Measurements from ENCODE around the gene MPO. TPM values are rescaled to one million over a fixed set of nuclear protein-coding genes. Genes with fewer than 3 reads are reported as not detected.

Gene MPO
- total and polyA plus RNA-seq, 2 of the 4 experiments (the other 2 are of a cell fraction), result not detected

GRCh38 chr17:58324409-58325288, 43.9 kb upstream of the MPO start:
- ATAC-seq (ENCODE audit: low read depth) (peak; percentile 87), DNase-seq (peak; percentile 18)
- Histone ChIP-seq H2BK5ac (ENCODE audit: low read depth, low read length, poor library complexity, severe bottlenecking) (no peak overlapping the region), H3K4ac (ENCODE audit: low read depth, low read length) (peak overlapping the region; percentile 81), H4K5ac (ENCODE audit: low read depth, low read length) (peak overlapping the region; percentile 93), H3K79me1 (ENCODE audit: low read depth in 1 of 2, low read length in 2 of 2) (no peaks in the 10 kb centered on the region), H2AFZ (replicated peaks; ENCODE audit: low read length, poor library complexity) (peak overlapping the region; percentile 91), H3K4me2 (ENCODE audit: low read depth, low read length) (peak overlapping the region; percentile 96), H3K9me3 (ENCODE audit: control insufficient read depth, insufficient read depth, low read length) (no peaks in the 10 kb centered on the region), H3K4me1 (ENCODE audit: control insufficient read depth, insufficient read depth, low read length) (peaks cover 8% of the 10 kb centered on the region), H4K20me1 (ENCODE audit: insufficient read depth, low read length) (no peaks in the 10 kb centered on the region), H3K23ac (ENCODE audit: low read depth, low read length) (0 out of 2 replicates have a peak overlapping the region, but pooled peaks have one; percentile 44), H3K36me3 (ENCODE audit: control insufficient read depth, insufficient read depth, low read length) (peaks cover 3% of the 10 kb centered on the region; the same call in 1 of the 2 replicates), H3K27ac (ENCODE audit: insufficient read depth, low read length) (peak overlapping the region; percentile 31), H4K8ac (ENCODE audit: low read depth in 2 of 2, low read length in 2 of 2) (peak overlapping the region; percentile 86 to 88), H3K4me3 (ENCODE audit: insufficient read depth, low read depth, low read length) (peak overlapping the region; percentile 62), H3K18ac (ENCODE audit: low read depth, low read length) (peak overlapping the region; percentile 76; the same call in 1 of the 2 replicates), H4K91ac (ENCODE audit: insufficient read depth, low read depth, low read length) (peak overlapping the region; percentile 81), H2BK15ac (ENCODE audit: low read depth, low read length) (peak overlapping the region; percentile 27; the same call in 1 of the 3 replicates), H3K9ac (ENCODE audit: low read depth, low read length) (peak overlapping the region; percentile 79), H2BK20ac (ENCODE audit: low read depth, low read length) (no peak overlapping the region), H3K14ac (replicated peaks; ENCODE audit: low read depth, low read length) (peak overlapping the region; percentile 89), H3K56ac (ENCODE audit: extremely low read depth, insufficient read depth, low read length) (no peak overlapping the region), H2AK9ac (replicated peaks; ENCODE audit: low read depth, low read length, poor library complexity) (peak overlapping the region; percentile 31), H3K9me1 (ENCODE audit: insufficient read depth, low read length) (0 out of 2 replicates have a peak, but pooled peaks cover 2% of the 10 kb centered on the region), H2BK120ac (ENCODE audit: low read depth, low read length) (peak overlapping the region; percentile 64), H3K27me3 (ENCODE audit: control insufficient read depth, insufficient read depth, low read length) (peaks cover 5% of the 10 kb centered on the region; the same call in 1 of the 2 replicates), H2AK5ac (ENCODE audit: low read depth, low read length) (no peak overlapping the region; the same call in 1 of the 2 replicates)
- BruUV-seq (replicated peaks), result no TSS peak
- intact Hi-C loops (cut with micrococcal nuclease), result loop anchor here (2.0 kb wide), 1 partner anchor 28 kb away; the partner anchor contains the start of gene SUPT4H1
- 13% methylated on average over 14 of the region's 66 CpGs; no CpG with 5 or more reads in 1 of the 2 experiments for WGBS, 2 experiments (ENCODE audit: extremely low coverage in 2 of 2, insufficient read length in 1 of 2)
- in situ Hi-C loops (cut with MboI; ENCODE audit: low sequenced_read_pairs), result loop anchor here (25.0 kb wide), 1 partner anchor 462 kb away; the partner anchor contains the start of gene MRPS23
- dilution Hi-C loops (cut with HindIII; ENCODE audit: low sequenced_read_pairs, unreplicated experiment), result no loop called here
- POLR2A ChIA-PET (ENCODE audit: unreplicated experiment), result no interaction called here
- CTCF ChIA-PET, result no interaction called here
- TF ChIP-seq SMC3 (IDR thresholded peaks at IDR 0.05; ENCODE audit: low read depth, low read length) (no peak), BHLHE40 (IDR thresholded peaks at IDR 0.05; ENCODE audit: low read depth, low read length) (peak; percentile 22; the same call in 1 of the 2 replicates)
